AG04449 (cell line): ENCODE results near the gene HEXA.

Source experiments
- CTCF ChIA-PET: fragments of 350-600 bp; formaldehyde crosslinking; extraction: SDS; loops from one replicate; lab custom pipeline; 2021; ENCODE audit warnings: antibody characterized with exemption; lab: Yijun Ruan, JAX
- POLR2A ChIA-PET: fragments of 400-600, 350-600 bp; formaldehyde crosslinking; extraction: SDS; loops from one replicate; lab custom pipeline; 2020; ENCODE audit warnings: antibody characterized with exemption, inconsistent platforms; lab: Yijun Ruan, JAX
- DNase-seq: peaks from one replicate; pipeline ENCODE4 v3.0.0-alpha.2; 2010; ENCODE audit warnings: low read depth, low spot score
- H3K4me3 ChIP-seq: 2 replicates; pipeline ENCODE4 v1.5.1; 2011; ENCODE audit warnings: low read depth, mild to moderate bottlenecking, control low read depth, low read length
- TF ChIP-seq, protein P1 (sequence below): IDR thresholded peaks from one replicate; pipeline ENCODE4 v1.5.1; 2011; ENCODE audit warnings: mild to moderate bottlenecking, moderate library complexity, low read length, control low read depth, inconsistent platforms; ENCODE audit not compliant: insufficient read depth; ENCODE audit errors: missing control alignments

Gene HEXA

DNA sequence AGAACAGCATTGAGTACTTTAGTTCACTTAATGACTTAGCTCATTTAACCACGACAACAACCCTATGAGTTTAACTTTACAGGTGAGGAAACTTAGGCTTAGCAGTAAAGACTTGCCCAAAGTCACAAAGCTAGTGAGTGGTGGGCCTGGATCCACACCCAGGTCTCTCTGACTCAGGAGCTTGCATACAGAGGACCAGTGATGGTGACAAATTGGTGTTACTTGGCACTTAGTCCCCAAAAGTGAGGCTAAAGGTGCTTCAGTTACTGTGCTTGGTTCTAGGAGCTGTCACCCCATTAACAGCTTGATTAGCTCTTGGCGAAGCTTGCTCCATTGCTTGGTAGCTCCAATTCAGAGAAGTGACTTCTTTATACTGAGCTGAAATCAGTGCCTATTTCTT lies 61.9 kb downstream of the HEXA start:
- no peak for DNase-seq
- POLR2A ChIA-PET = no interaction called here
- CTCF ChIA-PET = interaction anchor here (0.8 to 3.7 kb wide), 14 partner anchors 10 to 408 kb away, joined by 3 to 34 read pairs (median 4); partner anchors contain the start of gene ARIH1
- H3K4me3 ChIP-seq = no peak overlapping the region
- TF ChIP-seq, protein P1, sequence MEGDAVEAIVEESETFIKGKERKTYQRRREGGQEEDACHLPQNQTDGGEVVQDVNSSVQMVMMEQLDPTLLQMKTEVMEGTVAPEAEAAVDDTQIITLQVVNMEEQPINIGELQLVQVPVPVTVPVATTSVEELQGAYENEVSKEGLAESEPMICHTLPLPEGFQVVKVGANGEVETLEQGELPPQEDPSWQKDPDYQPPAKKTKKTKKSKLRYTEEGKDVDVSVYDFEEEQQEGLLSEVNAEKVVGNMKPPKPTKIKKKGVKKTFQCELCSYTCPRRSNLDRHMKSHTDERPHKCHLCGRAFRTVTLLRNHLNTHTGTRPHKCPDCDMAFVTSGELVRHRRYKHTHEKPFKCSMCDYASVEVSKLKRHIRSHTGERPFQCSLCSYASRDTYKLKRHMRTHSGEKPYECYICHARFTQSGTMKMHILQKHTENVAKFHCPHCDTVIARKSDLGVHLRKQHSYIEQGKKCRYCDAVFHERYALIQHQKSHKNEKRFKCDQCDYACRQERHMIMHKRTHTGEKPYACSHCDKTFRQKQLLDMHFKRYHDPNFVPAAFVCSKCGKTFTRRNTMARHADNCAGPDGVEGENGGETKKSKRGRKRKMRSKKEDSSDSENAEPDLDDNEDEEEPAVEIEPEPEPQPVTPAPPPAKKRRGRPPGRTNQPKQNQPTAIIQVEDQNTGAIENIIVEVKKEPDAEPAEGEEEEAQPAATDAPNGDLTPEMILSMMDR = no peak

DNA sequence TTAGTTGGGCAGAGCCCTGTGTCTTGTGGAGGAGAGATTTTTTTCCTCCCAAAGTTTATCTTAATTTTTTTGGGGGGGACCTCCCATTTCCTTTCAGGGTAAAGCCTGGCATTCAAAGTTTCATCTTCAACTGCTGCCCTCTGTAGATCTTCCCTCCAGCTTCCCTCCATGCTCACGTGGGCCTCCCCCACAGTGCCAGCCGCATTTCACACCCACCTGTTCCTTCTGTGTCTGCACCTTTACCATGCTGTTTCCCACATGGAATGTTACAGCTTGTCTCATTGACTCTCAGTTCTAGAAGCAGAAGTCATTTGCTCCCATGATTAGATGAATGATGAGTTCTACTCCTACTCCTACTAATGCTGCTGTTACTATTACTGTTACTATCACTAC lies 62.4 kb downstream of the HEXA start:
- TF ChIP-seq, protein P1 = no peak
- H3K4me3 ChIP-seq = no peak overlapping the region
- ChIA-PET POLR2A (no interaction called here), CTCF (interaction anchor here (0.8 to 3.7 kb wide), 22 partner anchors 10 to 1440 kb away, joined by 3 to 34 read pairs (median 4); partner anchors contain the start of genes ARIH1 and INSYN1)
- no peak for DNase-seq

DNA sequence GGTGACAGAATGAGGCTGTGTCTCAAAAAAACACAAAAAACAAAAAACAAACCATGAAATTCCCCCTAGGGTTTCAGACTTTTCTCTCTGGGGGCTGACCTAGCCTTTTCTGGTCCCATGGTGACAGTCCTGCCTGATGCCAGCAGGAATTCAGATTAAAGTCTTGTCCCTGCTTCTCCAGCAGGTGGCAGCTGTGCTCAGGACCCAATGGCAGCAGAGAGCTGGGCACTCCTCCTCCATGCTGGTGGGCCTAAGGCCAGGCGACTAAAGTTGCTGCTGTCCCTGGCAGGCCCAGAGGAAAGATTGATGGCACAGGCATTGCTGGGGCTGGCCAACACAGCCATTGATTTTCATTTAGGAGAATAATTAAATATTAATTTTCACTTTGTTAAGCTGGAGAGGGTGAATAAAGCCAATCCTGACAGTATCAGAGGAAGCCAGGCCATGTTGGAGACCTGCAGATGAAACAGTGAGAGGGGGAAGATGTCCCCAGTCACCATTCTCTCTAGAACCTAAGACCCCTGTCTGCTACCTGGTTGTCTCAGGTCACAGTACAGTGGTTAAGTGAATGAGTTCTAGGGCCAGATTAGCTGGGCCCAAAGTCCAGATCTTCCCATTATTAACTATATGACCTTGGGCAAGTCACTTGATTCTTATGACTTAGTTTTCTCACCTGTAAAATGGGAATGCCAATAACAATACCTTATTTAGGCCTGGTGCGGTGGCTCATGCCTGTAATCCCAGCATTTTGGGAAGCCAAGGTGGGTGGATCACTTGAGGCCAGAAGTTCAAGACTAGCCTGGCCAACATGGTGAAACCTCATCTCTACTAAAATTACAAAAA lies 63.0 kb downstream of the HEXA start:
- TF ChIP-seq, protein P1 = peak; percentile 89
- DNase-seq = peak; percentile 12
- ChIA-PET POLR2A (no interaction called here), CTCF (interaction anchor here (0.6 to 3.7 kb wide), 30 partner anchors 7 to 1440 kb away, joined by 3 to 34 read pairs (median 4); partner anchors contain the start of genes ARIH1, CELF6, HEXA and INSYN1)
- no peak overlapping the region for H3K4me3 ChIP-seq

DNA sequence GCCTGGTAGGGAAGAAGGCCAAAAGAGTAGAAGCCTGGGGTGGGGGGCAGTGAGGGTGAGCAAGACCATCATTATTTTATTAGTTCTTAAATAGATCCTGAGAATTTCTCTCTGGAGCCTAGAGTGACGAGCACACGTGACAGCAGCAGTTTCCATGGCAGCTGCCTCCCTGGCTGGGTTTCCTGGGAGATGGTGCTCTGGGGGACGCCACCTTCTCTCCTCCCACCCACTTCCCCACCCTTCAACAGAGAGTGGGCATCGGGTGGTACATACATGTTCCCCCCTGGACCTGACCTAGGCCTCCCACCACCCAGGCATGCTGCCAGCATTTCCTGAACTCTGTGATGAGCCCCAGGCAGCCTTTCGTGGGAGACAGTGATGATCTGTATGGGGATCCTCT lies 68.8 kb downstream of the HEXA start:
- H3K4me3 ChIP-seq = no peak overlapping the region
- ChIA-PET POLR2A (no interaction called here), CTCF (no interaction called here)
- no peak for DNase-seq
- TF ChIP-seq, protein P1 = no peak

DNA sequence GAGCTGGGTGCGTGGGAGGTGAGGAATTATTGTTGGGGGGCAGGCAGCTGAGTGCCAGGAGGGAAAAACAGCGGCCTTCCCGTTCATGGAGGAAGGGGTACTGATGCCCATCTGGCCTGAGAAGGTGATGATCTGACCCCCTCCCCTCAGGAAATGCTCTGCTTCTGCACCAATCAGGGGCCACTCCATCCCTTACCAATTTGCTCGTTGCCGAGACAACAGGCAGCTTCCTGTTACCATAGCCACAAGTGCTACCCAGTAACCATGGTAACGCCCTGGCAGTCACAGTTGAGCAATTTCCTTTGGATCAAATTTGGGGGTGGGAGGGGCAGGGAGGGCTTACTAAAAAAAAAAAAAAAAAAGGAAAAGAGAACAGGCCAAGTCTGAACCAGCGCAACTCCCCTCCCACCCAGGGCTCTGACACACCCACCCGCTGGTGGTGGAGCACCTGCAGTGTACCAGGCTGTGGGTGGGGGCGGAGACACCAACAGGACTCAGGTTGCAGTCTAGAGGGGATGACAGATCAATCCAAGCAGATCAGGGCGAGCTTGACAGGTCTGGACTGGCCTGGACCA lies 69.5 kb downstream of the HEXA start:
- no peak overlapping the region for H3K4me3 ChIP-seq
- DNase-seq = no peak
- TF ChIP-seq, protein P1 = no peak
- ChIA-PET CTCF (interaction anchor here (4.4 kb wide), 1 partner anchor 7 kb away, joined by 34 read pairs; no protein-coding TSS in a partner anchor), POLR2A (no interaction called here)

DNA sequence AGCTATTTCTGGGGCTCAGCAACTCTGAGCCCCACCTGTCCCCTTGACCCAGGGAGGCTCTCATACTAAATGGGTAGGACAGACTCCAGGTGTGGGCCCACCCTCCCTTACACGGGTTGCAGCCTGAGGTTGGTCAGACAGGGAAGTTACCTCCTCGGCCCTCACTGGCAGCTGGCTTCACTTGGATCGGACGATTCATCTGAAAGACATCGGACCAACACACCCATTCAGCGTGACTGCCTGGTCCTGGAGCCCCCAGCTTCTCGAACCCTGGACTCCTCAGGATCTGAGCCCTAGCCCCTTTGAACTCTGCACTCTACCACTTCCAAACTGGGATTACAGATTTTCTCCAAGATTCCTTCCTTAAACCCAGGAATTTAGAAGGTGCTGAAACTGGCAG lies 71.2 kb downstream of the HEXA start:
- ChIA-PET CTCF (interaction anchor here (4.4 kb wide), 1 partner anchor 8 kb away, joined by 34 read pairs; no protein-coding TSS in a partner anchor), POLR2A (no interaction called here)
- TF ChIP-seq, protein P1 = no peak
- H3K4me3 ChIP-seq = no peak overlapping the region
- DNase-seq = no peak
